Measurements from ENCODE around the gene PHF13.

- TF ChIP-seq GATA3 (IDR thresholded peaks at IDR 0.05; ENCODE audit: low read depth, low read length) (no peak), GATA2 (IDR thresholded peaks at IDR 0.05; ENCODE audit: low read depth, low read length) (no peak)
These were observed 10.8 kb upstream of the PHF13 start, which contains the start of gene KLHL21 for GRCh38 chr1:6602669-6603237.
